Measurements from ENCODE around the gene PIGM.

Gene PIGM

DNA sequence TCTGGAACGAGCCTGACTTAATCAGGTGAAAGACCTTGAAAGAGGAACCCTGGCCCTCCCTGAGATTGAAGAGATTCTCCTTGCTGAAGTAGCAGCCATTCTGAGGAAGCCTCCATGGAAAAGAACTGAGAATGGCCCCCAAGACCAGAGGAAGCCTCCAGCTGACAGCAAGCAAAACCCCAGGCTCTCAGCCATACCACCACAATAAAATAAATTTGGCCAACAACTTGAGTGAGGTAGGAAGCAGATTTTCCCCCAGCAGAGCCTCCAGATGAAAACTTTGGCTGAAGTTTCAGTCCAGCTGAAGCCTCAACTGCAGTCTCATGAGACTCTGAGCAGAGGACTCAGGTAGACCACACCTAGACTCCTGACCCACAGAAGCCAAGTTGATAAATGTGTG lies 43.8 kb downstream of the PIGM start:
- no peak for DNase-seq (ENCODE audit: low read depth)

DNA sequence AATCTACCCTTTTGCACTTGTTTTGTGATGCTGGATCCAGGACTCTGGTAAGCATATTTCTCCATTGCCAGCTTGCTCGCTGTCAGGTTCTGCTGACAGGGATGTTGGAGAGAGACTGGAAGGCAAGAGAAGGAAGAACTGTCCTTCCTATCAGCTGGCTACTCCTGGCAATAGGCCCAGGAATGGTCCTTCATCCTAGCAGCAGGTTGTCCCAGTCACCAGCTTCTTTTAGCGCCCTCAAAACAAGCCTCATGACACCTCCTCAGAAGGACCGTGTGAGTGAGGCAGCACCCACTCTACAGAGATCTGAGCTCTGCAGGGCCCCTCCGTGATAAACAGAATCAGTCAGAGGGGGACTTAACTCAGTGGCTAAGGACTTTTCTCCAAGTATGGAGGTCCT lies 44.6 kb downstream of the PIGM start:
- no peak for DNase-seq (ENCODE audit: low read depth)

DNA sequence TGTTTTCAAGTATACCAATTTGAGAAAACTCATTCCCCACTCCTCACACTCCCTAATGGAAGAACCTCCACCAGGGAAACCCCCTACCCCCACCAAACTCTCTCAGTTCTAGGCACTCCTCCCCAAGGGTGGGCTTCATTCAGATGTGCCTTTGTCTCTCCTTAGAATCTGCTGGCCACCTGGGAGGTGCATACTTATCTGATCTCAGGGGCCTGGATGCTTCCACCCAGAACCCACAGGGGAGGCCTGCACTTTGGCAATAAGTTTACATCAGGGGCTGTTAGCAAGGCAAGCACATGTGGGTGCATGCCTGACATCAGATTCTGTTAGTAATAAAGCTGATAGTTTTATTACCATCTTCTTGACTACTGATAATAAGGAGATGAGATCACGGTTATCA lies 45.3 kb downstream of the PIGM start:
- DNase-seq (ENCODE audit: low read depth): no peak

DNA sequence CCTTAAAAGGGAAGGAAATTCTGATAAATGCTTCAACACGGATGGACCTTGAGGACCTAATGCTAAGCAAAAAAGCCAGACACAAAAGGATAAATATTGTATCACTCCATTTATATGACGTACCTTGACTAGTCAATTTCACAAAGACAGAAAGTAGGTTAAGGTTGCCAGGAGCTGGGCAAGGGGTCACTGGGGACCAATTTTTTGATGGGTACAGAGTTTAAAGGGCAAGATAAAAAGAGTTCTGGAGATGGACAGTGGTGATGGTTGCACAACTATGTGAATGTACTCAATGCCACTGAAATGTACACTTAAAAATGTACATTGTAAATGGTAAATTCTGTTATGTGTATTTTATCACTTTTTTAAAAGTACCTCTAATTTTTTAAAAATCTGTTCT lies 45.7 kb downstream of the PIGM start:
- DNase-seq (ENCODE audit: low read depth): no peak

DNA sequence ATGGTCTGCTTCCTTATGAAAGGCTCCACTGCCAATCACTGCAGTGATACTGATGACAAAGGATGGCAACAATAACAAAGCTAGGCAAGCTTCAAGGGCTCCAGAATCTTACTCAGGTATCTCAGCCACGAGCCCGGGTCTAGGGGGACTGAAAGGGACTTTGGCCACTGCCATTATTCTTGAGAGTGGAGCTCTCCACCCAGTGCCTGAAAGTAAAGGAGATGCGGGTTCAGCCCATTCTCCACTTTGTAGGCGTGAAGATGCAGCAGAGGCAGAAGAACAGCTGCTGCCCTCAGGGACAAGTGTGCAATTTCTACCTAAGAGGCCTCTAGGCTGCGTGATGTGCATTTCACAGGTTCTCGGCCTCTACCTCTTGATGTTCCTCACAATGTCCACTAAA lies 46.3 kb downstream of the PIGM start:
- DNase-seq (ENCODE audit: low read depth): no peak

DNA sequence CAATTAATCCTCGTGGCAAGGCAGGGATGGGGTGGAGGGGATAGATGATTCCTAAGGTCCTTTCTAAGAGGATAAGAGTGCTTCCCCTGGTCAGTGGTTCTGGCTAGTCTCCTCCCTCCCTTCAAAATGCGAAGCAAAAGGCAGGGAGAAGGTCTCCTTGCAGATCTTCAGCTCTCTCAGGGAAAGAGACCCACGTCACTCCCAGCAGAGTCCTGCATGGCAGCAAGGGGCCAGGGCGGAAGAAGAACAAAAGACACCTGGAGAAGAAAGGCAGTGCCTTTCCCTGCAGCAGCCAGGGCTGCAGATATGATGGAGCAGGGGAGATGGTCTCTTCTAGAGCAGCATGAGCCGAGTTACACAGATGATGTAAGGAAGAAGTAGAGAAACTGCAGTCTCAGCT lies 48.1 kb downstream of the PIGM start:
- no peak for DNase-seq (ENCODE audit: low read depth)

DNA sequence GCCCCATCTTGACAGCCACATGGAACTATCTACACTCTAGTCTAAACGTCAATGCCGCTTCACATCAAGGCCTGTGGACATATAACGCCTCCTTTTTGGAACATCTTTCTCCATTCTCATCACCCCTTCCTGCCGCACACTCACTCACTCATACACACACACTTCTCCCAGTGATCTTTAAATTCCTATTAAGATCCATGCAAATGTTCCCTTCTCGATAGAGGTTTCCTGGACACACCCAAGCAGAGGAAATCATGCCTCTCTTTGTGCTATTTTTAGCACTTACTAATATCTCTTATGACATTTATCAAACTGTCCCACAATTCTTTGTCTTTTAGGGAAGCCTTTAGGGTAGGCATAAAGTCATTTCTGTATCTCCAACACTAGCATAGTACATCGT lies 49.5 kb downstream of the PIGM start:
- no peak for DNase-seq (ENCODE audit: low read depth)

DNA sequence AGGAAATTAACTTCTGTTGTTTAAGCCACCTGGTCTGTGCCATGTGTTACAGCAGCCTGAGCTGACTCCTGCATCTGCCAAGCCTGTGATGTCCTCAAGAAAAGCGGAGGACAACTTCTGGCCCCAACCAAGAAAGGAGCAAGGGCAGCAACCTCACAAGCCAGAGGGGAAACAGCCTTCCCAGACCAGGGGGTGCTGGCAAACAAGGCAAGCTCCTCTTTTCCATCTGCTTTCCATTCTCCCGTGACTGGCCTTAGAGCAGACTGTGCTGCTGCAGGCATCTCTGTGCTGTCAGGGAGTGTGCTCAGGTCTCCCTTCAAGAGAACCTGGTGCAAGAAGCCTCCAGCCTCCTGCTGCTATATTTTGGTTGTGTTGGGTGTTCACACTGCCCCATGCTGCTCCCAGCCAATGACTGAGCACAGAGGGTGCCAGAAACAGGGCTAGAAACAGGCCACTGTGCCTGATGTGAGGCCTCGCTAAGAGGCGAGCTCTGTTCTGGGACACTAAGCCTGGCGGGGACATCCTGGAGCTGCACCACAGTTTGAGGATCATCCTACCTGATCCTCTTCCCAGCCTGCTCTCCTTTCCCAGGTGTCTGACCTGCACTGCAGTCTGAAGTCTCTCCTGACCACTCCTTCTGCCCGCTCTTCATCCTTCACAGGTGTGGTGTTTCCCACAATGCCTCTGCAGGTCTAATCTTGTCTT lies 50.3 kb downstream of the PIGM start:
- no peak for DNase-seq (ENCODE audit: low read depth)

DNA sequence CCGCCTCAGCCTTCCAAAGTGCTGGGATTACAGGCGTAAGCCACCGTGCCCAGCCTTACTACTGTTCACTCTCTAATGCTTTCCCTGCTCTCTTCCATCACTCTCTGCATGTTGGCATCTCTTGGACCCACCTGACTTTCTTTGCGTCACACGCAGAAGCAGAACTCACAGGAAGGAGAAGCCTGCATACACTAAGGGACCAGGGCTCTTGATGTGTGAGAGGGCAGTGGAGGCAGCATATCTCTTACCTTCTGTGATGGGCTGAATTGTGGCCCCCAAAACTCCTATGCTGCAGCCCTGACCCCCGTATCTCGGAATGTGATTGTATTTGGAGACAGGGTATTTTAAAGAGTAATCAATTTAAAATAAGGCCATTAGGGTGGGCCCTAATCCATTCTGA lies 51.0 kb downstream of the PIGM start:
- DNase-seq (ENCODE audit: low read depth): no peak

DNA sequence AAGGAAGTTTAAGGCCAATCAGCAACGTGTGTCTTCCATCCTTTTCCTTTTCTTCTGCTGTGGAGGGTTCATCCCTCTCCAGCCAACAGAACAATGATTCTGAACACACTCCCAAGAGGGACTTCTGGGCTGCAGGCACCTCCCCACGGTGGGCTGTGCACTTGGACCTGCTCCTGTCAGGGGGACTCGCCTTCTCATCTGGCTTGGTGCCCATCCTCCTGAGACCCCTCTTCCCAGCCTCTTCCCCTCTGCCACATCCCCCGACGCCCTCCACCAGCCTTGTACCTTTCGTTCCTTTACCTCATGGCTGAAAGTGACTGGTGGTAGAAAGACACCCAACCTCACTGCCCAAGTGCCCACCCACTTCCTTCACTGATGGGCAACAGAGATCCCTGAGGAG lies 51.7 kb downstream of the PIGM start:
- no peak for DNase-seq (ENCODE audit: low read depth)

DNA sequence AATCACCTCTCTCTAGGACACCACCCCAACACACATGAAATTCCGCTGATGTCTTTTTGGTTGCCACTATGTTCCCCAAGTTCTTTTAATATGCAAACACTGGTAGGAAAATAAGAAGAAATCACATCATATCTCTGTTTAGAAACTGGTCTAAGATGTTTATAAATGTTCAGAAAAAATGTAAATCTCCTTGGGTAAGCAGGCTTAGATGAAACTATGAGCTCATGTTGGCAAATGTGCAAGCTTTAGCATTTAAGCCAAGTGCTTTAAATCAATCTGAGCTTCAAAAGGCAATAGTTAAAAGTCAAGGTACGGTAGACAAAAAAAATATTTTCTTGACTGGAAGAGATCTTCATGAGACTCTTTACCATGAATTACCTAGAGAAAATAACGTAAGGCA lies 52.5 kb downstream of the PIGM start:
- no peak for DNase-seq (ENCODE audit: low read depth)

DNA sequence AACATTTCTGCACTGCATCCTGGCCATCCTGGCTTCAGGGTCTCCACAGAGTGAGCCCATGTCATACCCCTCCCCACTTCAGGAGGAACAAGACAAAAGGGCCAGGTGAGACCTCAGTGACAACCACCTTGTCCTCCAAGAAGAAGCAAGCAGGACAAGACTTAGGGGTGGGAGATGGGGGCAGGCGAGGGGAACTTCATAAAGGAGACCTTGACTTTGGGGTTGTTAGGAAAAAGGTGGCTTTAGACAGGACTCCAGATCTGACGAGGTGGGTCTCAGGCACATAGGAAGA lies 53.7 kb downstream of the PIGM start:
- no peak for DNase-seq (ENCODE audit: low read depth)

DNA sequence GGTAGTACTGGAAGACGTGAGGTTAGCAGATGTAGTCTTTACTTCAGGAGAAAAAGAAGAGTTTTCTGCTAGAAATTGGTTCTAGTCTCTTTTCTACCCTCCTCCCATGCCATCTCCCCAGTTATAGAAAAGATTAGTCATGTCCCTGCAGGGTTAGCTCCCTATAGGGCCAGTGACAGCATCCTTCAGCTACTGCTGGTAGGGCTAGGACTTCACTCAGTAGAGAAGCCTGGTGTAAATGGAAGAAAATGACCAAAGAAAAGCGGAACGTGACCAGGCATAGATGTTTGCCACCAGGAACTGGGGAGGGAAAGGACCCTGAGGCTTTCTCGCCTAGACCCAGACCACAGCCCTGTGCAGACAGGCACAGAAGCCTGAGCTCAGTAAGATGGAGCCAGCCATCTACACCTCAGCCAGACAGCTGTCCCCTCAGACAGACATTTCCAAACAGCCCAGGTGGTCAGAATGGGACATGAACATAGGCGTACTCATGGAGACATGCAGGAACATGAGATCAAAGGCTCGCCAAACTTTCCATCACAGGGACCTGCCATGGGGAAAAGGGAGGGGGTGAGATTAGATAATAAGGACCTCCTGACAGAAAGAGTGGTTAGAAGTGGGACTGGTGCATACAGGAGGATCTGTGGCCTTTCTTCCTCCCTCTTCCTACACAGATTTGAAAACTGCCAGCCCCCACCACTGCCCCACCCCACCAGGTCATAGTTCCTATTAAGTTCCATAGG lies 54.3 kb downstream of the PIGM start:
- no peak for DNase-seq (ENCODE audit: low read depth)

Measured in T follicular helper cell (primary cell).